WI38 (cell line): ENCODE measurements around the gene TMEM97.

Source experiments
- H3K4me3 ChIP-seq: 2 replicates; pipeline ENCODE4 v1.5.1; 2011; ENCODE audit warnings: low read depth, mild to moderate bottlenecking, control low read depth, low read length
- CTCF ChIP-seq: IDR thresholded peaks from 2 replicates; pipeline ENCODE4 v1.5.1; 2012; ENCODE audit warnings: low read depth, mild to moderate bottlenecking, control low read depth, low read length

TMEM97 gene

GRCh38 chr17:28345419-28346198 is 26.6 kb downstream of the TMEM97 start:
- no peak for TF ChIP-seq CTCF

GRCh38 chr17:28346199-28346580 is 27.2 kb downstream of the TMEM97 start:
- H3K4me3 ChIP-seq, result no peak overlapping the region
- no peak for TF ChIP-seq CTCF

More at GRCh38 chr17:28345419-28346198, 26.6 kb downstream of the TMEM97 start:
- no peak overlapping the region for H3K4me3 ChIP-seq

GRCh38 chr17:28346746-28347246 is 27.8 kb downstream of the TMEM97 start:
- H3K4me3 ChIP-seq, result no peak overlapping the region
- peak; percentile 16; the same call in 1 of the 2 replicates for TF ChIP-seq CTCF

GRCh38 chr17:28347261-28347891 is 28.4 kb downstream of the TMEM97 start:
- TF ChIP-seq CTCF, result no peak

GRCh38 chr17:28348979-28349378 is 30.0 kb downstream of the TMEM97 start:
- no peak for TF ChIP-seq CTCF
- no peak overlapping the region for H3K4me3 ChIP-seq

More at GRCh38 chr17:28347261-28347891, 28.4 kb downstream of the TMEM97 start:
- no peak overlapping the region for H3K4me3 ChIP-seq

GRCh38 chr17:28350271-28350670 is 31.3 kb downstream of the TMEM97 start:
- no peak for TF ChIP-seq CTCF

More at GRCh38 chr17:28350271-28350670, 31.3 kb downstream of the TMEM97 start:
- no peak overlapping the region for H3K4me3 ChIP-seq
